HepG2 (cell line): ENCODE measurements around the gene FAM114A2. TPM values are rescaled to one million over a fixed set of nuclear protein-coding genes. Genes with fewer than 3 reads are reported as not detected.

Experiments
- ARHGAP35 ChIP-seq: sonication (generic); formaldehyde crosslinking; IDR thresholded peaks from 2 replicates; pipeline ENCODE4 v1.9.0; 2022; ENCODE audit warnings: mild to moderate bottlenecking, inconsistent platforms, moderate library complexity, missing genetic modification reagents, borderline replicate concordance
- ARNTL ChIP-seq: sonication (generic); formaldehyde crosslinking; IDR thresholded peaks from 2 replicates; pipeline ENCODE4 v1.4.0; 2020; ENCODE audit warnings: mild to moderate bottlenecking, missing genetic modification reagents
- DNMT1 ChIP-seq: sonication (generic); formaldehyde crosslinking; IDR thresholded peaks from 2 replicates; pipeline ENCODE4 v1.5.1; 2020; ENCODE audit warnings: mild to moderate bottlenecking, missing genetic modification reagents
- FOXJ3 ChIP-seq: sonication (generic); formaldehyde crosslinking; IDR thresholded peaks from 2 replicates; pipeline ENCODE4 v1.4.0; 2020; ENCODE audit warnings: missing genetic modification reagents, mild to moderate bottlenecking, borderline replicate concordance
- GATA4 ChIP-seq: sonication (generic); IDR thresholded peaks from 2 replicates; pipeline ENCODE4 v1.6.1; 2016; ENCODE audit warnings: antibody characterized with exemption, low read depth, borderline replicate concordance
- GLMP ChIP-seq: sonication (generic); formaldehyde crosslinking; IDR thresholded peaks from 2 replicates; pipeline ENCODE4 v1.9.0; 2021; ENCODE audit warnings: missing genetic modification reagents, mild to moderate bottlenecking, borderline replicate concordance
- KDM6A ChIP-seq: IDR thresholded peaks from 2 replicates; pipeline ENCODE4 v1.6.1; 2016; ENCODE audit warnings: low read depth
- KLF12 ChIP-seq: sonication (generic); formaldehyde crosslinking; IDR thresholded peaks from 2 replicates; pipeline ENCODE4 v1.4.0; 2020; ENCODE audit warnings: missing genetic modification reagents, borderline replicate concordance
- NCOA5 ChIP-seq: sonication (generic); formaldehyde crosslinking; IDR thresholded peaks from 2 replicates; pipeline ENCODE4 v1.4.0; 2020; ENCODE audit warnings: missing genetic modification reagents
- NCOR1 ChIP-seq: fragments of 200-600 bp; sonication (generic); IDR thresholded peaks from 2 replicates; pipeline ENCODE4 v1.7.0; 2017; ENCODE audit warnings: antibody characterized with exemption, low read length, borderline replicate concordance
- NFRKB ChIP-seq: fragments of 450-650 bp; IDR thresholded peaks from 2 replicates; pipeline ENCODE4 v1.6.1; 2017
- NR1H2 ChIP-seq: sonication (generic); formaldehyde crosslinking; IDR thresholded peaks from 2 replicates; pipeline ENCODE4 v1.8.1; 2022; ENCODE audit warnings: low read depth, missing genetic modification reagents, borderline replicate concordance
- PAF1 ChIP-seq: IDR thresholded peaks from 2 replicates; pipeline ENCODE4 v1.6.1; 2016; ENCODE audit warnings: missing genetic modification reagents, missing compliant biosample characterization
- SKIL ChIP-seq: sonication (generic); formaldehyde crosslinking; IDR thresholded peaks from 2 replicates; pipeline ENCODE4 v1.8.0; 2022; ENCODE audit warnings: missing genetic modification reagents, mild to moderate bottlenecking, moderate library complexity, borderline replicate concordance
- SP140L ChIP-seq: sonication (generic); formaldehyde crosslinking; IDR thresholded peaks from 2 replicates; pipeline ENCODE4 v1.4.0; 2020; ENCODE audit warnings: missing genetic modification reagents, borderline replicate concordance
- ZC3H13 ChIP-seq: sonication (generic); formaldehyde crosslinking; IDR thresholded peaks from 2 replicates; pipeline ENCODE4 v1.8.1; 2023; ENCODE audit warnings: mild to moderate bottlenecking, missing genetic modification reagents, moderate library complexity
- ZNF136 ChIP-seq: sonication (generic); formaldehyde crosslinking; IDR thresholded peaks from 2 replicates; pipeline ENCODE4 v1.8.1; 2022; ENCODE audit warnings: low read depth, mild to moderate bottlenecking, moderate library complexity, missing genetic modification reagents
- ZNF292 ChIP-seq: sonication (generic); formaldehyde crosslinking; IDR thresholded peaks from 2 replicates; pipeline ENCODE4 v1.8.1; 2022; ENCODE audit warnings: mild to moderate bottlenecking, low read depth, missing genetic modification reagents, borderline replicate concordance
- ZNF510 ChIP-seq: sonication (generic); formaldehyde crosslinking; IDR thresholded peaks from 2 replicates; pipeline ENCODE4 v1.4.0; 2020; ENCODE audit warnings: low read depth, mild to moderate bottlenecking, missing genetic modification reagents
- ZNF530 ChIP-seq: sonication (generic); formaldehyde crosslinking; IDR thresholded peaks from 2 replicates; pipeline ENCODE4 v1.5.0; 2020; ENCODE audit warnings: low read depth, mild to moderate bottlenecking, missing genetic modification reagents
- ZNF7 ChIP-seq: IDR thresholded peaks from 2 replicates; pipeline ENCODE4 v1.6.1; 2016; ENCODE audit warnings: missing biosample characterization, missing genetic modification reagents
- ZNF704 ChIP-seq: sonication (generic); formaldehyde crosslinking; IDR thresholded peaks from 2 replicates; pipeline ENCODE4 v1.8.1; 2023; ENCODE audit warnings: mild to moderate bottlenecking, inconsistent platforms, moderate library complexity, missing genetic modification reagents, borderline replicate concordance
- ZNF891 ChIP-seq: sonication (generic); formaldehyde crosslinking; IDR thresholded peaks from 2 replicates; pipeline ENCODE4 v1.5.0; 2020; ENCODE audit warnings: mild to moderate bottlenecking, missing genetic modification reagents
- polyA plus RNA-seq, 8 experiments: library from polyadenylated mRNA; depleted of rRNA in 3 of 8; stranded (reverse) in 7 of 8; unstranded in 1 of 8; fragments of >200 nt; fragmentation: Illumina TruSeq in 4 of 8; extraction: Trizol in 4 of 8; gene quantifications; 2 replicates each; pipeline versions ENCODE4 v1.2.1 to v1.2.3, GENCODE V29; 2011 to 2016; ENCODE audit warnings: low read depth in 4 of 8, missing spikeins in 1 of 8, mixed read lengths in 1 of 8; ENCODE audit not compliant: insufficient read depth in 1 of 8
- total RNA-seq, 5 experiments: library from RNA; depleted of rRNA; stranded (reverse); fragments of >200 nt; fragmentation: Illumina TruSeq; extraction: Trizol; gene quantifications; 2 replicates each; pipeline ENCODE4 v1.2.3, GENCODE V29; 2016; ENCODE audit warnings: low read depth in 1 of 5

Gene FAM114A2
- total and polyA plus RNA-seq, 2 of the 13 experiments (the other 11 are each of a cell fraction or from before 2014, with no cell fraction given): 6.9 to 11.4 TPM

- TF ChIP-seq GLMP (CRISPR knock-in tag) (no peak; the same call in 1 of the 2 replicates), SKIL (CRISPR knock-in tag) (no peak; the same call in 1 of the 2 replicates), SP140L (CRISPR knock-in tag) (no peak), ZNF704 (CRISPR knock-in tag) (no peak), NR1H2 (CRISPR knock-in tag) (no peak), ZNF510 (CRISPR knock-in tag) (peak; percentile 92; the same call in 1 of the 2 replicates), PAF1 (CRISPR knock-in tag) (no peak), ZNF136 (CRISPR knock-in tag) (peak; percentile 72; the same call in 1 of the 2 replicates), DNMT1 (no peak), GATA4 (no peak), KDM6A (no peak), ARHGAP35 (CRISPR knock-in tag) (peak; percentile 60; the same call in 1 of the 2 replicates), NCOR1 (no peak), ZNF891 (peak; percentile 79), ZNF530 (CRISPR knock-in tag) (no peak), ZNF7 (CRISPR knock-in tag) (no peak), FOXJ3 (CRISPR knock-in tag) (peak; percentile 25; the same call in 1 of the 2 replicates), ZC3H13 (peak; percentile 47; the same call in 1 of the 2 replicates), ARNTL (CRISPR knock-in tag) (peak; percentile 64), ZNF292 (peak; percentile 86), KLF12 (CRISPR knock-in tag) (0 out of 2 replicates have a peak, but pooled peaks have one; percentile 15), NCOA5 (no peak), NFRKB (no peak)
Measured at GRCh38 chr5:154038707-154039457, at the start of gene FAM114A2, which contains the start of gene MFAP3 (continued).
